NCI-H2196 (cell line): ENCODE results near the gene PARG.
A peak's percentile ranks its signal among the peaks of the same experiment; 100 is the strongest.
"Not testable (repeated sequence)": the region's sequence is repeated elsewhere in the genome, so short reads cannot be mapped to it uniquely, and the experiment has no call there.

Experiments used
- DNase-seq: peaks from one replicate; lab custom pipeline; 2025; ENCODE audit not compliant: unreplicated experiment; lab: John Stamatoyannopoulos, UW

Gene PARG

GRCh38 chr10:49833168-49833567, 108.7 kb downstream of the PARG start:
- DNase-seq = no peak

- no peak for DNase-seq
Measured at GRCh38 chr10:49831352-49832035, 110.3 kb downstream of the PARG start.

GRCh38 chr10:49830846-49831245, 111.0 kb downstream of the PARG start:
- DNase-seq = no peak

- no peak for DNase-seq
Measured at GRCh38 chr10:49830016-49830415, 111.8 kb downstream of the PARG start.

GRCh38 chr10:49827297-49827696, 114.5 kb downstream of the PARG start:
- no peak for DNase-seq

- no peak for DNase-seq
Measured at GRCh38 chr10:49819234-49819958, 122.4 kb downstream of the PARG start.

GRCh38 chr10:49817845-49818244, 124.0 kb downstream of the PARG start:
- DNase-seq = peak; percentile 4

GRCh38 chr10:49803988-49804387, 137.8 kb downstream of the PARG start:
- no peak for DNase-seq

- DNase-seq = no peak
Measured at GRCh38 chr10:49798275-49798674, 143.6 kb downstream of the PARG start.

GRCh38 chr10:49791100-49791499, 150.7 kb downstream of the PARG start:
- no peak for DNase-seq

- DNase-seq = no peak
Measured at GRCh38 chr10:49784681-49785080, 157.1 kb downstream of the PARG start.

- no peak for DNase-seq
Measured at GRCh38 chr10:49783645-49784044, 158.2 kb downstream of the PARG start.

GRCh38 chr10:49781247-49781646, 160.6 kb downstream of the PARG start:
- DNase-seq = no peak

GRCh38 chr10:49778197-49778596, 163.6 kb downstream of the PARG start:
- no peak for DNase-seq

GRCh38 chr10:49776851-49777250, 165.0 kb downstream of the PARG start:
- no peak for DNase-seq

- DNase-seq = no peak
Measured at GRCh38 chr10:49775014-49775413, 166.8 kb downstream of the PARG start.

GRCh38 chr10:49772944-49773343, 168.9 kb downstream of the PARG start:
- DNase-seq = not testable (repeated sequence)

- DNase-seq = not testable (repeated sequence)
Measured at GRCh38 chr10:49771046-49771445, 170.8 kb downstream of the PARG start.

GRCh38 chr10:49769692-49770091, 172.1 kb downstream of the PARG start:
- DNase-seq = no peak

- DNase-seq = no peak
Measured at GRCh38 chr10:49768731-49769130, 173.1 kb downstream of the PARG start.

GRCh38 chr10:49768329-49768728, 173.5 kb downstream of the PARG start:
- no peak for DNase-seq
